H1 (cell line): ENCODE results near the gene COL9A2. TPM values are rescaled to one million over a fixed set of nuclear protein-coding genes. Genes with fewer than 3 reads are reported as not detected.

Source experiments
- CREB1 ChIP-seq: IDR thresholded peaks from 2 replicates; pipeline ENCODE4 v1.6.1; 2012; ENCODE audit warnings: inconsistent platforms
- EGR1 ChIP-seq: IDR thresholded peaks from 2 replicates; pipeline ENCODE4 v1.6.1; 2011; ENCODE audit warnings: low read depth, low read length, borderline replicate concordance
- GTF2F1 ChIP-seq: IDR thresholded peaks from 2 replicates; pipeline ENCODE4 v1.6.1; 2012; ENCODE audit warnings: low read depth, low read length, improper control_type of control experiment, borderline replicate concordance
- JUND ChIP-seq: IDR thresholded peaks from 2 replicates; pipeline ENCODE4 v1.6.1; 2011; ENCODE audit warnings: mild to moderate bottlenecking, improper control_type of control experiment, low read length
- KDM4A ChIP-seq: IDR thresholded peaks from one replicate; pipeline ENCODE4 v1.7.1; 2012; ENCODE audit warnings: low read depth, mild to moderate bottlenecking, moderate library complexity, low read length, inconsistent platforms; ENCODE audit not compliant: severe bottlenecking
- YY1 ChIP-seq: IDR thresholded peaks from 2 replicates; pipeline ENCODE4 v1.6.1; 2011; ENCODE audit warnings: low read depth, mild to moderate bottlenecking, low read length
- polyA plus RNA-seq, 7 experiments: library from polyadenylated mRNA; depleted of rRNA in 3 of 7; stranded (reverse) in 5 of 7; unstranded in 2 of 7; fragments of >200 nt in 5 of 7; fragments of 200-250 nt in 2 of 7; gene quantifications; 1 replicate in 5 of 7; 2 replicates in 1 of 7; 4 replicates in 1 of 7; pipeline versions ENCODE4 v1.2.1 to v1.2.3, GENCODE V29; 2011 to 2013; ENCODE audit warnings: missing spikeins in 2 of 7, mixed read lengths in 2 of 7
- total RNA-seq: library from RNA; stranded (reverse); fragmentation: NEBNext Ultra II Directional; extraction: Animal tissue kit (Norgen Biotek cat#: 25700); gene quantifications from 2 replicates; pipeline ENCODE4 v1.2.1, GENCODE V29; 2021
- TF ChIP-seq, protein P1 (sequence below): IDR thresholded peaks from 2 replicates; pipeline ENCODE4 v1.6.1; 2011; ENCODE audit warnings: low read depth, mild to moderate bottlenecking, low read length; ENCODE audit not compliant: insufficient read depth

COL9A2 gene
- total and polyA plus RNA-seq, 2 of the 8 experiments (the other 6 are each of a cell fraction or from before 2014, with no cell fraction given) = 3.2 to 3.3 TPM

DNA sequence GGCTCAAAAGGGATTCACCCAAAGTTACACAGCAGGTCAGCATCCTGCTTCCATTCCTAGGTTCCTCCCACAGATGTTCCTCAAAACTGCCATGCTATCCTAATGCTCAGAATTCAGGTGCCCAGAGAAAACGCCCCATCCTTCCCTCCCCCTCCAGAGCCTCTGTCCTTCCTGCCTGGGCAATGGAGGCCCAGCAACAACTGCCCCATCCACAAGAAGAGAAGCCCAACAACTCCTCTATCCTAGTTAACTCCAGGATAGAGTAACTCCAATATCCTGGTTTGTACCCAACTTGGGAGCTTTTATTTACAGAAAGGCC, 16.9 kb downstream of the COL9A2 start (continued):
- no peak for TF ChIP-seq GTF2F1
- no peak for TF ChIP-seq CREB1
- no peak for TF ChIP-seq YY1
- no peak for TF ChIP-seq JUND
- no peak for TF ChIP-seq EGR1
- TF ChIP-seq KDM4A = no peak
- TF ChIP-seq, protein P1, sequence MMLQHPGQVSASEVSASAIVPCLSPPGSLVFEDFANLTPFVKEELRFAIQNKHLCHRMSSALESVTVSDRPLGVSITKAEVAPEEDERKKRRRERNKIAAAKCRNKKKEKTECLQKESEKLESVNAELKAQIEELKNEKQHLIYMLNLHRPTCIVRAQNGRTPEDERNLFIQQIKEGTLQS = no peak
- TF ChIP-seq, all 59 proteins: peak for 0
